ENCODE measurements around the gene YOD1.

The YOD1 gene

DNA sequence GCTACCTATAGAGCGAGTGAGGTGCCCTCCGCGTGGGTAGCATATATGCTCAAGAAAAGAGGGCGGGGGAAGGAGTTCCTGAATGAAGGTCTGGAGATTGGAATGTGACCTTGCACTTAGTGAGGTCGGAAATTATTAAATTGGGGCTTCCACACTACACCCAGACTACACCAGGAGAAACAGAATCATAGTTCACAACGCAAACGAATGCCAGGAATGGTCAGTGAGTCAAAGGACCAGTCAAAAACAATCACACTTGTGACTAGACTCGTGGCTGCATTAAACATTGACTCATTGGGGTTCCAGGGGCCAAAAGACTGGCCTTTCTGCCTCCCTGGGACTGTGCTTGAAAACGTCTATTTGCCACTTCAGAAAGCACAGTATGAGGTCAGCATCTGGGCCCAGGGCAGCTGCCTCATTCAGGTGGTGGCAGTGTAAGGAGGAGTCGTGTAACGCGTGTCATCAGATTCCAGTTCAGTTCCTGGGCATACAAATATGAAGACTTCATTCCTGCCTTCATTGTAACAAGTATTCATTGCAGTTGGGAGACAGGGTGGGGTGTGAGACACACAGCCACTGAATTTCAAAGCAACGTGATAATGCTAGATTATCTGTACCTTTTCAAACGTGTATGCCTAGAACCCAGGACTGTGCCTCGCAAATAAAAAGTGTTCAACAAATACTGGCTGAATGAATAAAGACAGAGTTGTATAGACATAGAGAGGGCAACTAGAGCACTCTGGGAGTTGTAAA, at the start of gene YOD1:
YOD1 (minus strand) TSS at position 18 of the 753 bp plus-strand sequence. CDS start 178 bp downstream, outside the sequence.
- DNase-seq (ENCODE audit: extremely low read depth, low read depth), result no peak
- TF ChIP-seq, protein P1, sequence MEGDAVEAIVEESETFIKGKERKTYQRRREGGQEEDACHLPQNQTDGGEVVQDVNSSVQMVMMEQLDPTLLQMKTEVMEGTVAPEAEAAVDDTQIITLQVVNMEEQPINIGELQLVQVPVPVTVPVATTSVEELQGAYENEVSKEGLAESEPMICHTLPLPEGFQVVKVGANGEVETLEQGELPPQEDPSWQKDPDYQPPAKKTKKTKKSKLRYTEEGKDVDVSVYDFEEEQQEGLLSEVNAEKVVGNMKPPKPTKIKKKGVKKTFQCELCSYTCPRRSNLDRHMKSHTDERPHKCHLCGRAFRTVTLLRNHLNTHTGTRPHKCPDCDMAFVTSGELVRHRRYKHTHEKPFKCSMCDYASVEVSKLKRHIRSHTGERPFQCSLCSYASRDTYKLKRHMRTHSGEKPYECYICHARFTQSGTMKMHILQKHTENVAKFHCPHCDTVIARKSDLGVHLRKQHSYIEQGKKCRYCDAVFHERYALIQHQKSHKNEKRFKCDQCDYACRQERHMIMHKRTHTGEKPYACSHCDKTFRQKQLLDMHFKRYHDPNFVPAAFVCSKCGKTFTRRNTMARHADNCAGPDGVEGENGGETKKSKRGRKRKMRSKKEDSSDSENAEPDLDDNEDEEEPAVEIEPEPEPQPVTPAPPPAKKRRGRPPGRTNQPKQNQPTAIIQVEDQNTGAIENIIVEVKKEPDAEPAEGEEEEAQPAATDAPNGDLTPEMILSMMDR (IDR thresholded peaks at IDR 0.05; ENCODE audit: low read depth, low read length), result no peak

DNA sequence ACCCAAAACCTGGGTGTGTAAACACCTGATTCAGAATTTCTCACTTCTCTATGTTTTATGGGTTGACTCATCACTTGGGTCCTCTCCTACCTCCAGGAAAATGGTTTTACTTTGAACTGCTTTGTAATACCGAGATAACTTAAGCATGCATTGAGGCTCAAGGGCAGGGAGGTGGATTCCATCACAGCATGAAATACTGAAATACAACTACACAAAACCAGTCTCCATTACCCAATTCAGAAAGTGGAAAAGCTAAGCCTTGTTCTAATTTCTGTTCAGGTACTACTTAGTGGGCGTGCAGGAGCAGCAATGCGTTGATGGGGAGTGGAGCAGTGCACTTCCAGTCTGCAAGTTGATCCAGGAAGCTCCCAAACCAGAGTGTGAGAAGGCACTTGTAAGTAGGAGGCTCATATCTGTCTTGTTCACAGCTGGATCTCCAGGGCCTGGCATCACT, 46.9 kb upstream of the YOD1 start:
- DNase-seq (ENCODE audit: extremely low read depth, low read depth), result no peak
- TF ChIP-seq, protein P1 (IDR thresholded peaks at IDR 0.05; ENCODE audit: low read depth, low read length), result no peak

DNA sequence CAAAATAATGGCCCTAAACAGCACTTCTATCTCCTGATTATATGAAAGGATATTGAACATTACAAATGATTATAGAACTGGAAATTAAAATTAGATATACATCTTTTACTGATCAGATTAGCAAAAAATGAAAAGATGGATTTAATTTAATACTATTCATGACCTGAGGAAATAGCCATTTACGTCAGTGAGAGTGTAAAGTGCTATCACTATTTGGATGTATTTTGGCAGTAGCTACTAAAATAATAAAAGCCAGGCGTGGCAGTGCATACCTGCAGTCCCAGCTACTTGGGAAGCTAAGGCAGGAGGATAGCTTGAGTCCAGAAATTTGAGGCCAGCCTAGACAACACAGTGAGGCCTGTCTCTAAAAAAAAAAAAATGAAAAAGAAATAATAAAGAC, 42.9 kb upstream of the YOD1 start:
- no peak for DNase-seq (ENCODE audit: extremely low read depth, low read depth)
- TF ChIP-seq, protein P1 (IDR thresholded peaks at IDR 0.05; ENCODE audit: low read depth, low read length), result no peak

DNA sequence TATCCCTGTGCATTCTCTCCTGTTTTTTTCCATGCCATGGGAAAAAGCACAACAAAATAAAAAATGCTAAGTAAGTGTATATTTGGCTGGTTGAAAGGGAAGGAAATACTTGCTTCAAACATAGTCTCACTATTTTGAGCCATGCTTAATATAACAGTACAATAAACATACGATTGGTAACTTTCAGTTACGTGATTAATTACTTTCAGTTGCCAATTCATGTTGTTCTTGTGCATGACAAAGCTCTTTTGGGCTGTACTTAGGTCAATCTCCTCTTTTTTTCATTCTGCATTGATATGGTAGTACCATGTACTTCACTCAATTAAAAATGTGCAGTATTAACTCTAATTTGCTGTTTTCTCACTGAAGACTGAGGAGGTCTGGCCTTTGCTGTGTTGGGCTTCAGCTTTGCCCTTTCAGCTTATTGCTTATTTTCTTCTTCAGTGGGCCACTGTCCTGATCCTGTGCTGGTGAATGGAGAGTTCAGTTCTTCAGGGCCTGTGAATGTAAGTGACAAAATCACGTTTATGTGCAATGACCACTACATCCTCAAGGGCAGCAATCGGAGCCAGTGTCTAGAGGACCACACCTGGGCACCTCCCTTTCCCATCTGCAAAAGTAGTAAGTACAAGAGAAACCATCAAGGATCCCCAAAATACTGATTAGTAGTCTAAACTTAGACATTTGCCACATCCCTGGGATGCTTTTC, 40.3 kb upstream of the YOD1 start:
- no peak for DNase-seq (ENCODE audit: extremely low read depth, low read depth)
- TF ChIP-seq, protein P1 (IDR thresholded peaks at IDR 0.05; ENCODE audit: low read depth, low read length), result no peak

DNA sequence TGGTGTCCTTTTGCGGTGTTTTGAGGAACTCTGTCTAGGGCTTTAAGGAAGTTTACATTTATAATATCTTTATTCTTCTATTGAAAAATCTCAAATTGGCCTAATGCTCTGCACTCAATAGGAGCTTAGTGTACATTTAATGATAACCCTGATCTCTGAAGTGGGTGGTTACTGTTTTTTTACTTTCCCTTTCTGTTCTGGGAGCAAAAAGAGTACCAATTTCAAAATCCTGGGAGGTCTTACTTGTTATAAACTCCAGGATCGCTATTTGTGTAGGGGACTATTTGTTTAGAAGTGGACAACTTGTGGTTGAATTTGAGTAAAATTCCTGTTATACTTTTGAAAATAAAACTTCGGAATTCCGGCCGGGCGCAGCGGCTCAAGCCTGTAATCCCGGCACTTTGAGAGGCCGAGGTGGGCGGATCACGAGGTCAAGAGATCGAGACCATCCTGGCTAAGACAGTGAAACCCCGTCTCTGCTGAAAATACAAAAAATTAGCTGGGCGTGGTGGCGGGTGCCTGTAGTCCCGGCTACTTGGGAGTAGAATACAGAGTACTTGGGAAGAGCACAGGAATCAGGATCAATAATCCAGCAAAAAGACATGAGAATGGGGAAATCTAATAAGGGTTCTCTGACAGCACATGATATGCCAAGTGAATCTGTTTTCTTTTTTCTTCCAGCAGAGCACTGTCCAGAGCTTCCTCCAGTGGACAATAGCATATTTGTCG, 38.8 kb upstream of the YOD1 start:
- TF ChIP-seq, protein P1 (IDR thresholded peaks at IDR 0.05; ENCODE audit: low read depth, low read length), result no peak
- DNase-seq (ENCODE audit: extremely low read depth, low read depth), result no peak

DNA sequence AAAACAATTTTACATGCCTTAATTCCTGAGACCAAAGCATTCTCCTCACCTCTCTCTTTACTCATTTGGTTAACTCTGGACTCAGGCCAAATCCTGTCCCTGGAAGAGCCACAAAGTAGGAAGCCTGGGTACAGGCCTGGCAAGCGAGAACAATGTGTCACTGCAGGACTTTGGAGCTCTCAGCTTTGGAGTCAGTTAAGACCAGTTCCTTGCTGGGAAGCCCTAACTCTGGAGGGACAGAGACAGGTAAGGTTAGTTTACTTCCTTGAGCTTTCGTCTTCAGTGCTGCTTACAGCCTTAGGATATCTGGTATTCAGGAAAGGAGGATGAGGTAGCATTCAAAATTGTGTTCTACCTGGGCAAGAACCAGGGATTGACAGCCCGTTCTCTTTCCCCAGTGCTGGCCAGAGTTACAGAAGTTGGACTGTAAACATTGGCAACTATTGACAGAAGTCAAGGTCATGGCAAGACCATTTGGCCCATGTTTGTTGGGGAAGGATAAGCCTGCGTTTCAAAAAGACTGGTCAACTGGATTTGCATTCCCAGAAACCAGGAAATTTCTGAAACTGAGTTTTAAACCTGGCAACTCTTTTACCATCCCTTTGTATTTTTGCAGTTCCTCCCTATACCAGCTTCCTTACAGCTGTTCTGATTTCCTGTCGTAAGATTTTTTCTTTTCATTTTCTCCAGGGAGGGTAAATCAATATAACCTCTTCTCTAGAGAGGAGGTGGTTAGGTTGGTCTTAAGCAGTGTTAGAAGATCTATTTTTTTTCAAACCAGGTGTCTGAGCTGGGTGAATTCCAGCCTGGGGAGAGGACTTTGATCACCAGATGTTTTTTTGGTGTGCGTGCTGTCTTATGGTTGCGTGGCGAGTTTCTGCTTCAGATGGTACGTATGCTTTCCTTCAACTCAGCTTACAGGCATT, 38.0 kb upstream of the YOD1 start, which contains the start of gene C4BPB:
C4BPB (plus strand) TSS at position 160 of the 926 bp plus-strand sequence; CDS start at position 832, 672 bp downstream.
- TF ChIP-seq, protein P1 (IDR thresholded peaks at IDR 0.05; ENCODE audit: low read depth, low read length), result no peak
- no peak for DNase-seq (ENCODE audit: extremely low read depth, low read depth)
